ENCODE measurements around the gene SLAMF1. TPM values are rescaled to one million over a fixed set of nuclear protein-coding genes. Genes with fewer than 3 reads are reported as not detected.

SLAMF1 gene
- total and polyA plus RNA-seq, 4 donors, result not detected

DNA sequence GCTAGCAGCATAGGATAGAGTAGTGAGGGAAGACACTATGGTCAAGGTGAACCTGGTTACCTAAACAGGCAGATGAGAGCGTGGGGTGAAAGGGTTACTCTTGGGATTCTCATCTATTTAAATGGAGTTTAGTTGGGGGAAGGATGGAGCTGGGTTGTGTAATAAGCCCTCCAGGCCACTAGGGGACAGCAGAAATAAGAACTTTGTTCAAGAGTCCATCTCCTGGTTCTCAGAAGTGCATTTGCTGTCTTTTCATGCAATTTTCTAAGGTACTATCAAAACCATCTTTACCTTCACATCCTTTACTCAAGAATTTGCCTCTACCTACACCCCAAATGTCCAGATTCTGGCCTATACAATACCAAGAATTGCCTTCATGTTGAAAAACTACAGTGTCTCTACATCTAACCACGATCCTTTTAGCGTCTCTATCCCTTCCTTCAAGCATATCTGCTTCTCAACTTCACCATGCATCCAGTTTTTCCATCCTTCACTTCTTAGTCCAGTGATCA is 28.0 kb downstream of the SLAMF1 start:
- H3K9me3 ChIP-seq (ENCODE audit: control insufficient read depth, insufficient read depth, low read length), result no peaks in the 10 kb centered on the region
- H3K36me3 ChIP-seq (ENCODE audit: control insufficient read depth, insufficient read depth, low read length), result no peaks in the 10 kb centered on the region
- no peak overlapping the region for H3K27ac ChIP-seq (ENCODE audit: low read depth, low read length)
- 94% methylated on average over 3 of the region's 3 CpGs for WGBS (ENCODE audit: insufficient coverage)
- no peaks in the 10 kb centered on the region for H3K27me3 ChIP-seq (ENCODE audit: control insufficient read depth, insufficient read depth, low read length)
- no peak overlapping the region for H3K4me3 ChIP-seq (ENCODE audit: low read depth, low read length)
- no peak for DNase-seq (ENCODE audit: low read depth in 4 of 6, low spot score in 6 of 6)
- H3K4me1 ChIP-seq (ENCODE audit: control insufficient read depth, insufficient read depth, low read length), result no peaks in the 10 kb centered on the region

DNA sequence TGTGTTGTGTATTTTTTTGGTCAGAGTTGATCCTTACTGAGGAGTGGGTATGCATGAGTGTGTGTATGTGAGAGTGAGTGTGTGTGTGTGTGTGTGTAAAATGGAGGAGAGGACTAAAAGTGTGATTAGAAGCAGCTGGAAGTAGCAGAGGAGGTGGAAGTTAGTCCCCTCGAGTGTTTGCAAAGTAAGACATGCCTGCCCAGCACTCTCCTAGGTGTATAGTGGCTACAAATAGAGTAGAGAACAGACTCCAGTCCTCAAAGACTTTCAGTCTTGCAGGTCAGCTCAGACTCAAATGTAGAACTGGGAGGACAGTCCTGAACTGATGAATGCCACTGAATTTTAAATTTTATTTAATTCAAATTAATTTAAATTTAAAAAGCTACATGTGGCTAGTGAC is 28.5 kb downstream of the SLAMF1 start:
- no CpG with 5 or more reads among the region's 1 CpG for WGBS (ENCODE audit: insufficient coverage)
- Histone ChIP-seq H3K27ac (ENCODE audit: low read depth, low read length) (no peak overlapping the region), H3K9me3 (ENCODE audit: control insufficient read depth, insufficient read depth, low read length) (no peaks in the 10 kb centered on the region), H3K27me3 (ENCODE audit: control insufficient read depth, insufficient read depth, low read length) (no peaks in the 10 kb centered on the region), H3K4me3 (ENCODE audit: low read depth, low read length) (no peak overlapping the region), H3K4me1 (ENCODE audit: control insufficient read depth, insufficient read depth, low read length) (no peaks in the 10 kb centered on the region), H3K36me3 (ENCODE audit: control insufficient read depth, insufficient read depth, low read length) (no peaks in the 10 kb centered on the region)
- DNase-seq (ENCODE audit: low read depth in 4 of 6, low spot score in 6 of 6), result no peak

DNA sequence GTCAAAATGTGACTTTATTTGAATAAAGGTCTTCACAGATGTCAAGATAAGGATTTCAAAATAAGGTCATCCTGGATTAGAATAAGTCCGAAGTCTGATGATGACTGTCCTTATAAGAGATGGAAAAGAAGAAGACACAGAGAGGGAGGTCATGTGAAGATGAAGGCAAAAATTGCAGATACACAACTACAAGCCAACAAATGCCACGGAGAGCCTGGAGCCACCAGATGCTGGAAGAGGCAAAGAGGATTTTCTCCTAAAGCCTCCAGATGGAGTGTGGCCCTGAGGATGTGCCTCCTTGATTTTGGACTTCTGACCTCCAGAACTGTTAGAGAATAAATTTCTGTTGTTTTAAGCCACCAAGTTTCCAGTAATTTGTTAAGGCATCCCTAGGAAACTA is 31.2 kb downstream of the SLAMF1 start:
- no peak for DNase-seq (ENCODE audit: low read depth in 4 of 6, low spot score in 6 of 6)
- Histone ChIP-seq H3K9me3 (ENCODE audit: control insufficient read depth, insufficient read depth, low read length) (no peaks in the 10 kb centered on the region), H3K4me3 (ENCODE audit: low read depth, low read length) (no peak overlapping the region), H3K36me3 (ENCODE audit: control insufficient read depth, insufficient read depth, low read length) (no peaks in the 10 kb centered on the region), H3K4me1 (ENCODE audit: control insufficient read depth, insufficient read depth, low read length) (peaks cover 3% of the 10 kb centered on the region), H3K27ac (ENCODE audit: low read depth, low read length) (no peak overlapping the region), H3K27me3 (ENCODE audit: control insufficient read depth, insufficient read depth, low read length) (no peaks in the 10 kb centered on the region)
- WGBS (ENCODE audit: insufficient coverage), result 100% methylated on average over 1 of the region's 2 CpGs

DNA sequence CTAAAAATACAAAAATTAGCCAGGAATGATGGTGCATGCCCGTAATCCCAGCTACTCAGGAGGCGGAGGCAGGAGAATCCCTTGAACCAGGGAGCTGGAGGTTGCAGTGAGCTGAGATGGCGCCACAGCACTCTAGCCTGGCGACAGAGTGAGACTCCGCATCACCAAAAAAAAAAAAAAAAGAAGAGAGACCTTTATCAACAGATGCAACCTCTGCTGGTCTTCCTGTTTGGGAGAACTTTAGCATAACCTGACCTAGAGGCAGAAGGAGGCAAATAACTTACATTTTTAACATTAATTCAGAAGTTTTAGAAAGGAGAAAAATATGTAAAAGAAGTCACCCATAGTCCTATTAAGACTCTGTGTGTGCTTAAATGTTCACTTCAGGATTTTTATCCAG is 32.4 kb downstream of the SLAMF1 start:
- no peaks in the 10 kb centered on the region for H3K36me3 ChIP-seq (ENCODE audit: control insufficient read depth, insufficient read depth, low read length)
- H3K4me1 ChIP-seq (ENCODE audit: control insufficient read depth, insufficient read depth, low read length), result peaks cover 3% of the 10 kb centered on the region
- no peak overlapping the region for H3K4me3 ChIP-seq (ENCODE audit: low read depth, low read length)
- no peak for DNase-seq (ENCODE audit: low read depth in 4 of 6, low spot score in 6 of 6)
- 100% methylated on average over 2 of the region's 5 CpGs for WGBS (ENCODE audit: insufficient coverage)
- H3K27ac ChIP-seq (ENCODE audit: low read depth, low read length), result no peak overlapping the region
- H3K9me3 ChIP-seq (ENCODE audit: control insufficient read depth, insufficient read depth, low read length), result no peaks in the 10 kb centered on the region
- H3K27me3 ChIP-seq (ENCODE audit: control insufficient read depth, insufficient read depth, low read length), result no peaks in the 10 kb centered on the region

DNA sequence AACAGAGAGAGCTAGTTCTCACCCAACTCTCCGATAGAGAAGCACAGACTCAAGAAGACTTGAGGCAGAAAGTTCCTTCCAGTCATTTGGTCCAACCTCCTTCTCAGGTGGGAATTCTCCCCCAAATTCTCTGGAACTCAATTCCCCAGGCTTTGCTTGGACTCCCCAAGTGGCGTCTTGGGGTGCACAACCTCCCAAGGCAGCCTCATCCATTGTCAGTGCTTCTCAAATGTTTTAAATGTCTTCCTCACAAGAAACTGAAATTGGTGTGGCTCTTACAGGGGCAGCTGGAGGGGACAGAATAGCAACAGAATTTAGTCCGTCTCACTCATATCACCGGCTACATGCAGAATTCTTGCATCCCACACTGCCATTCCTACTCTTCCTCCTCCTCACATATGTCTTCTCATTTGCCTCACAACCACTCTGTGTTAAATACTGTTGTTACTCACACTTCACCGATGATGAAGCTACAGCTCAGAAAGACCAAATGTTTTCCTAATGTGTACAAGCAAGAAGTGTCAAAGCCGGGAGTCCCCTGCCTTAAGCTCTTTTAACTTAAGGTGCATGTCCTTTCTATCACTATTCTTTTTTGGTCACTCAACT is 34.1 kb downstream of the SLAMF1 start:
- 86% methylated on average over 6 of the region's 6 CpGs for WGBS (ENCODE audit: insufficient coverage)
- no peaks in the 10 kb centered on the region for H3K27me3 ChIP-seq (ENCODE audit: control insufficient read depth, insufficient read depth, low read length)
- no peak for DNase-seq (ENCODE audit: low read depth in 4 of 6, low spot score in 6 of 6)
- no peaks in the 10 kb centered on the region for H3K9me3 ChIP-seq (ENCODE audit: control insufficient read depth, insufficient read depth, low read length)
- H3K36me3 ChIP-seq (ENCODE audit: control insufficient read depth, insufficient read depth, low read length), result no peaks in the 10 kb centered on the region
- H3K27ac ChIP-seq (ENCODE audit: low read depth, low read length), result no peak overlapping the region
- H3K4me1 ChIP-seq (ENCODE audit: control insufficient read depth, insufficient read depth, low read length), result peaks cover 3% of the 10 kb centered on the region
- H3K4me3 ChIP-seq (ENCODE audit: low read depth, low read length), result no peak overlapping the region

DNA sequence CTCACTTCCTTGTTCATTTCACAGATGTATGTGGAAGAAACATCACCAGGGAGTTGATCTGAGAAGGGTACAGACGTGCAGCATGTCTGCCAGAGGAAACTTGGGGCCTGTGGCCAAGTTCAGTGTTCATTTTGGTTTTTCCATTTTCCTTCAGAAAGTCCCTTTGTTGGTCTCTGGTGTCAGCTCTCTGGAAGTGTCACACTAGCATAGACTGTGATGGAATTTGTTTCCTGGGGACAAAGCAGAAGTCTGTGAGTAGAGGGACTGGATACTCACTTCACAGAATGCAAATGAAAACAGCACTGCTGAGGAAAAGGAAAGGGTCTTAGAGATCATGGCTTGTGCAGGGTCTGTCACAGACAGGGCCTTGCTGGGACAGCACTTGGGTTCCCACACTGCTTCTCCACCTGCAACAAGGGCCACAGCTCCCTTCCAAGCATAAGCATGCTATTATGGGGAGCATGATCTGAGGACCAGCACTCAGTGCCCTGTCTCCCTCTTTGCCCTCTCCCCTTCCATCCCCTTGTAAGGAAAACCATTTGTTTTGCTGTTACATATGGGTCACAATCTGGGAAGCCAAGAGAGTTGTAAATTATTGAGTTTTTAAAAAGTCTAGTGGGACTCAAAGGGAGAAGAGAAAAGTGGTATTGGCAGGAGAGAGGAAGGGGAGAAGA is 36.1 kb downstream of the SLAMF1 start:
- Histone ChIP-seq H3K4me3 (ENCODE audit: low read depth, low read length) (no peak overlapping the region), H3K27me3 (ENCODE audit: control insufficient read depth, insufficient read depth, low read length) (no peaks in the 10 kb centered on the region), H3K4me1 (ENCODE audit: control insufficient read depth, insufficient read depth, low read length) (peaks cover 3% of the 10 kb centered on the region), H3K27ac (ENCODE audit: low read depth, low read length) (no peak overlapping the region), H3K9me3 (ENCODE audit: control insufficient read depth, insufficient read depth, low read length) (no peaks in the 10 kb centered on the region), H3K36me3 (ENCODE audit: control insufficient read depth, insufficient read depth, low read length) (no peaks in the 10 kb centered on the region)
- peak in 2 of 6 donors; percentile 10 to 28 for DNase-seq (ENCODE audit: low read depth in 4 of 6, low spot score in 6 of 6)
- WGBS (ENCODE audit: insufficient coverage), result 30% methylated on average over 1 of the region's 1 CpG

DNA sequence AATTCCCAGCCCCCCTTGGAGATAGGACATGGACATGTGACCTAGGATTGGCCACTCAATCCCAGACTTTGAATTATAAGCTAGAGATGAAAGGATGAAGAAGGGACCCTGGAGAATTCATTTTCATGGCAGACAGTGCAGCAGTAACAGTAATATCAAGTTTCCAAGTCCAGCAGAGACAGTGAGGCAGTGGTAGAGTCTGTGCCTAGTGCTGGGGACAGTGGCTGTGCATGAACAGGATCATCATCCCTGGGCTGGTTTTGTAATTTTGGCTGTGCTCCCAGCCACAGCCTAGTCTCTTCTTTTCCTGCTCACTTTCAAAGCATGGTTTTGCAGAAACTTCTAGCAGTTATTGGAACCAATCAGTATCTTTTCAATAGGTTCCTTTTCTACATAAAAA is 37.9 kb downstream of the SLAMF1 start:
- no peaks in the 10 kb centered on the region for H3K36me3 ChIP-seq (ENCODE audit: control insufficient read depth, insufficient read depth, low read length)
- H3K9me3 ChIP-seq (ENCODE audit: control insufficient read depth, insufficient read depth, low read length), result no peaks in the 10 kb centered on the region
- no peaks in the 10 kb centered on the region for H3K27me3 ChIP-seq (ENCODE audit: control insufficient read depth, insufficient read depth, low read length)
- no peak for DNase-seq (ENCODE audit: low read depth in 4 of 6, low spot score in 6 of 6)
- H3K4me3 ChIP-seq (ENCODE audit: low read depth, low read length), result no peak overlapping the region
- H3K4me1 ChIP-seq (ENCODE audit: control insufficient read depth, insufficient read depth, low read length), result peaks cover 3% of the 10 kb centered on the region
- H3K27ac ChIP-seq (ENCODE audit: low read depth, low read length), result no peak overlapping the region

DNA sequence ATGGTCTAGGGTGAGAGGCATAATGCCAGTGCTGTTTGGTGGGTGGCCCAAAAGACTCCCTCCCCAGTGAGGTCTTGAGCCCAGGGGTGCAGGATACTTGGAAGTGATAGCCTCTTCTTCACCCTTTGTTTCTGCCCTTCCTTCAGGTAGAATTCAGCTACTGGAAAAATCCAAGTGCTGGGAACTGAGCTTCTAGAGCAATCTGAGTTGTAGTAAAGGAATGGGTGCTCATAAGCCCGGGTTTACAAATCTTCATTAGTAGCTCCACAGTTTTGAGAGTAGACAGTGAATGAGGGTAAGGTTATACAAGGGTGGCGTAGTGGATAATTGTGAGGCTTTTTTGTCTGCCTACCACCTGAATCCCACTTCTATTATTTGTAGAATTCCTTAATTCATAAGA is 38.3 kb downstream of the SLAMF1 start:
- WGBS (ENCODE audit: insufficient coverage), result 40% methylated on average over 1 of the region's 2 CpGs
- DNase-seq (ENCODE audit: low read depth in 4 of 6, low spot score in 6 of 6), result no peak

DNA sequence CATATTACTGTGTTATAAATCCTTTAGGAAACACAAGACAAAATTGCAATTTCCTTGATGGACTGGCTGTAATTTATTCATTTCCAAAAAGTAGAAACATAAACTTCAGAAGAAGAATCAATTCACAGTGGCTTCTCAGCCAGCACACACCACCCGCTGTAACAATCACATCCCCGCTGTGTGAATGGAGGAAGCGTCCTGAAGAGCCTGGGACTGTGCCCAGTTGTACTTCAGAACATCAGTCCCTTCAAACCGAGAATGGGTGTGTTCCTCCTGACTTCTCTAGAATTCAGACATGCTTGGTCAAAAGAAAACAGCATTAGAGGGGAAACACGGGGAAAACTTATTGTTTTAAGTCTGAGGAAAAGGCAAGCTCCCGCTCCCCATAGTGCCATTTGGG is 38.8 kb downstream of the SLAMF1 start:
- Histone ChIP-seq H3K9me3 (ENCODE audit: control insufficient read depth, insufficient read depth, low read length) (no peaks in the 10 kb centered on the region), H3K4me3 (ENCODE audit: low read depth, low read length) (no peak overlapping the region), H3K4me1 (ENCODE audit: control insufficient read depth, insufficient read depth, low read length) (peaks cover 3% of the 10 kb centered on the region), H3K27ac (ENCODE audit: low read depth, low read length) (no peak overlapping the region), H3K27me3 (ENCODE audit: control insufficient read depth, insufficient read depth, low read length) (no peaks in the 10 kb centered on the region), H3K36me3 (ENCODE audit: control insufficient read depth, insufficient read depth, low read length) (no peaks in the 10 kb centered on the region)
- WGBS (ENCODE audit: insufficient coverage), result 78% methylated on average over 4 of the region's 6 CpGs
- DNase-seq (ENCODE audit: low read depth in 4 of 6, low spot score in 6 of 6), result peak in 1 of 6 donors; percentile 66

More for the DNA sequence above, 38.3 kb downstream of the SLAMF1 start:
- H3K4me3 ChIP-seq (ENCODE audit: low read depth, low read length), result no peak overlapping the region
- no peaks in the 10 kb centered on the region for H3K27me3 ChIP-seq (ENCODE audit: control insufficient read depth, insufficient read depth, low read length)
- no peaks in the 10 kb centered on the region for H3K9me3 ChIP-seq (ENCODE audit: control insufficient read depth, insufficient read depth, low read length)
- no peak overlapping the region for H3K27ac ChIP-seq (ENCODE audit: low read depth, low read length)
- H3K36me3 ChIP-seq (ENCODE audit: control insufficient read depth, insufficient read depth, low read length), result no peaks in the 10 kb centered on the region
- H3K4me1 ChIP-seq (ENCODE audit: control insufficient read depth, insufficient read depth, low read length), result peaks cover 3% of the 10 kb centered on the region

DNA sequence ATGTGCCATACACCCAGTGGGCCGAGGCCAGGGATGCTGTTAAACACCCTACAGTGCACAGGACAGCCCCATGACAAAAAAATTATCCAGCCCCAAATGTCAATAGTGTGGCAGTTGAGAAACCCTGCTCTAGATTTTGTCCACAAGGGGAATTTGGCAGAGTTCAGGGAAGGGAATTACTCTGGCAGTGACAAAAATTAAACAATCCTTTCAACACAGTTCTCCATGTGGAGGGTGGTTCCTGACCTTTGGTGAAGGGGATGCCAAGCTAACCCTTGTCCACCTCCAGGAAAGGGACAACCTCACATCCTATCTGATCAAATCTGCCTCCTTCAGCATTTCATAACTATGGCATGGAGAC is 39.2 kb downstream of the SLAMF1 start:
- no CpG with 5 or more reads among the region's 1 CpG for WGBS (ENCODE audit: insufficient coverage)
- H3K36me3 ChIP-seq (ENCODE audit: control insufficient read depth, insufficient read depth, low read length), result no peaks in the 10 kb centered on the region
- H3K9me3 ChIP-seq (ENCODE audit: control insufficient read depth, insufficient read depth, low read length), result no peaks in the 10 kb centered on the region
- no peak overlapping the region for H3K27ac ChIP-seq (ENCODE audit: low read depth, low read length)
- H3K4me3 ChIP-seq (ENCODE audit: low read depth, low read length), result no peak overlapping the region
- peak in 1 of 6 donors; percentile 9 for DNase-seq (ENCODE audit: low read depth in 4 of 6, low spot score in 6 of 6)
- no peaks in the 10 kb centered on the region for H3K27me3 ChIP-seq (ENCODE audit: control insufficient read depth, insufficient read depth, low read length)
- H3K4me1 ChIP-seq (ENCODE audit: control insufficient read depth, insufficient read depth, low read length), result peaks cover 3% of the 10 kb centered on the region
